OCI-LY1 (cell line): ENCODE results near the gene ELAVL3.

ENCODE experiments used
- H2AFZ ChIP-seq: fragments of 200-600 bp; sonication (generic), shearing (Covaris generic); 2 replicates; pipeline ENCODE4 v1.6.0; 2014; ENCODE audit warnings: antibody characterized with exemption, mild to moderate bottlenecking, low read length
- H3F3A ChIP-seq: fragments of 200-600 bp; sonication (generic), shearing (Covaris generic); 2 replicates; pipeline ENCODE4 v1.6.0; 2014; ENCODE audit warnings: mild to moderate bottlenecking, antibody characterized with exemption, low read length, moderate library complexity; ENCODE audit not compliant: insufficient read depth
- H3K27ac ChIP-seq: fragments of 200-600 bp; sonication (generic); 2 replicates; pipeline ENCODE4 v1.5.1; 2014; ENCODE audit warnings: low read length, mixed run types, mild to moderate bottlenecking, low read depth; ENCODE audit not compliant: poor library complexity, severe bottlenecking
- H3K27me3 ChIP-seq: fragments of 200-600 bp; sonication (generic); 2 replicates; pipeline ENCODE4 v1.6.0; 2014; ENCODE audit warnings: antibody characterized with exemption, mild to moderate bottlenecking, low read length, moderate library complexity; ENCODE audit not compliant: insufficient read depth
- H3K36me3 ChIP-seq: fragments of 200-600 bp; sonication (generic); 2 replicates; pipeline ENCODE4 v1.6.1; 2014; ENCODE audit warnings: mild to moderate bottlenecking, antibody characterized with exemption, low read length, moderate library complexity, mixed read lengths; ENCODE audit not compliant: insufficient read depth
- H3K4me1 ChIP-seq: fragments of 200-600 bp; sonication (generic); 2 replicates; pipeline ENCODE4 v1.5.1; 2014; ENCODE audit warnings: mild to moderate bottlenecking, low read length, moderate library complexity; ENCODE audit not compliant: insufficient read depth, severe bottlenecking
- H3K4me2 ChIP-seq: fragments of 200-600 bp; sonication (generic), shearing (Covaris generic); 2 replicates; pipeline ENCODE4 v1.6.1; 2014; ENCODE audit warnings: low read length
- H3K4me3 ChIP-seq: fragments of 200-600 bp; sonication (generic); 2 replicates; pipeline ENCODE4 v1.5.1; 2014; ENCODE audit warnings: low read length, low read depth, mild to moderate bottlenecking, mixed read lengths; ENCODE audit not compliant: poor library complexity, severe bottlenecking
- H3K79me2 ChIP-seq: fragments of 200-600 bp; shearing (Covaris generic); 2 replicates; pipeline ENCODE4 v1.6.1; 2016; ENCODE audit warnings: mixed run types, low read length, mixed read lengths; ENCODE audit not compliant: insufficient read depth
- H3K9ac ChIP-seq: fragments of 200-600 bp; sonication (generic), shearing (Covaris generic); 2 replicates; pipeline ENCODE4 v1.6.1; 2014; ENCODE audit warnings: mild to moderate bottlenecking, low read length, mixed read lengths
- H3K9me2 ChIP-seq: fragments of 200-600 bp; sonication (generic), shearing (Covaris generic); 2 replicates; pipeline ENCODE4 v1.6.1; 2014; ENCODE audit warnings: low read depth, mild to moderate bottlenecking, low read length, mixed read lengths
- H3K9me3 ChIP-seq: fragments of 200-600 bp; shearing (Covaris generic); 2 replicates; pipeline ENCODE4 v1.6.1; 2014; ENCODE audit warnings: low read length, mixed read lengths
- H4K20me1 ChIP-seq: fragments of 200-600 bp; sonication (generic), shearing (Covaris generic); 2 replicates; pipeline ENCODE4 v1.6.0; 2016; ENCODE audit warnings: mild to moderate bottlenecking, low read length; ENCODE audit not compliant: insufficient read depth
- EZH2 ChIP-seq: fragments of 200-600 bp; sonication (generic), shearing (Covaris generic); IDR thresholded peaks from 2 replicates; pipeline ENCODE4 v1.8.0; 2017; ENCODE audit warnings: borderline replicate concordance, mixed run types, mild to moderate bottlenecking, antibody characterized with exemption, low read length, moderate library complexity, mixed read lengths
- TF ChIP-seq, protein P1 (sequence below): fragments of 200-600 bp; sonication (generic), shearing (Covaris generic); IDR thresholded peaks from 2 replicates; pipeline ENCODE4 v1.5.1; 2017; ENCODE audit warnings: mild to moderate bottlenecking, antibody characterized with exemption, low read length, moderate library complexity, mixed read lengths

ELAVL3 gene

DNA sequence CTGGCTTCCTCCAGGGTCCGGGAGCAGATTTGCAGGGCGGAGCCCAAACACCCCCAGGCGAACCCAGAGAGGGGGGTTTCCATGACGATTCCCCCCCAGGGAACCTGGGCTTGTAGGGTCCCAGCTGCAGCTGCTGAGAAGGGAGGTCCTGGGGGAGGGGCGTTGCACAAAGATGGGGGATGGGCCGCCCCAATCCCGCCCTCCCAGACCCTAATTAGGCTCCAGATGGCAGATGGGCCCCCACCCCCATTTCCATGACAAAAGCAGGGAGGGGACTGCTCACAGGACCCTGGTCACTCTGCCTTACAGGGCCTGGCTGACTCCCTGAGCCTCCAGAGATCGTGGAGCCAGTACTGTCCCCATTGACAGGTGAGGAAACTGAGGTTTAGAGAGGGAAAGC, 15.2 kb downstream of the ELAVL3 start:
- no peak for TF ChIP-seq EZH2
- TF ChIP-seq, protein P1, sequence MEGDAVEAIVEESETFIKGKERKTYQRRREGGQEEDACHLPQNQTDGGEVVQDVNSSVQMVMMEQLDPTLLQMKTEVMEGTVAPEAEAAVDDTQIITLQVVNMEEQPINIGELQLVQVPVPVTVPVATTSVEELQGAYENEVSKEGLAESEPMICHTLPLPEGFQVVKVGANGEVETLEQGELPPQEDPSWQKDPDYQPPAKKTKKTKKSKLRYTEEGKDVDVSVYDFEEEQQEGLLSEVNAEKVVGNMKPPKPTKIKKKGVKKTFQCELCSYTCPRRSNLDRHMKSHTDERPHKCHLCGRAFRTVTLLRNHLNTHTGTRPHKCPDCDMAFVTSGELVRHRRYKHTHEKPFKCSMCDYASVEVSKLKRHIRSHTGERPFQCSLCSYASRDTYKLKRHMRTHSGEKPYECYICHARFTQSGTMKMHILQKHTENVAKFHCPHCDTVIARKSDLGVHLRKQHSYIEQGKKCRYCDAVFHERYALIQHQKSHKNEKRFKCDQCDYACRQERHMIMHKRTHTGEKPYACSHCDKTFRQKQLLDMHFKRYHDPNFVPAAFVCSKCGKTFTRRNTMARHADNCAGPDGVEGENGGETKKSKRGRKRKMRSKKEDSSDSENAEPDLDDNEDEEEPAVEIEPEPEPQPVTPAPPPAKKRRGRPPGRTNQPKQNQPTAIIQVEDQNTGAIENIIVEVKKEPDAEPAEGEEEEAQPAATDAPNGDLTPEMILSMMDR = no peak
- no peak overlapping the region for H3K4me2 ChIP-seq
- H3K4me3 ChIP-seq = no peak overlapping the region
- no peaks in the 10 kb centered on the region for H3K79me2 ChIP-seq
- H3K4me1 ChIP-seq = no peaks in the 10 kb centered on the region
- H3K9me3 ChIP-seq = no peaks in the 10 kb centered on the region
- H3K9ac ChIP-seq = no peak overlapping the region
- 0 out of 2 replicates have a peak, but pooled peaks cover 4% of the 10 kb centered on the region for H3K27me3 ChIP-seq
- H3K27ac ChIP-seq = no peak overlapping the region
- H2AFZ ChIP-seq = no peak overlapping the region
- no peaks in the 10 kb centered on the region for H3F3A ChIP-seq
- H3K36me3 ChIP-seq = no peaks in the 10 kb centered on the region
- no peaks in the 10 kb centered on the region for H3K9me2 ChIP-seq
- H4K20me1 ChIP-seq = no peaks in the 10 kb centered on the region

DNA sequence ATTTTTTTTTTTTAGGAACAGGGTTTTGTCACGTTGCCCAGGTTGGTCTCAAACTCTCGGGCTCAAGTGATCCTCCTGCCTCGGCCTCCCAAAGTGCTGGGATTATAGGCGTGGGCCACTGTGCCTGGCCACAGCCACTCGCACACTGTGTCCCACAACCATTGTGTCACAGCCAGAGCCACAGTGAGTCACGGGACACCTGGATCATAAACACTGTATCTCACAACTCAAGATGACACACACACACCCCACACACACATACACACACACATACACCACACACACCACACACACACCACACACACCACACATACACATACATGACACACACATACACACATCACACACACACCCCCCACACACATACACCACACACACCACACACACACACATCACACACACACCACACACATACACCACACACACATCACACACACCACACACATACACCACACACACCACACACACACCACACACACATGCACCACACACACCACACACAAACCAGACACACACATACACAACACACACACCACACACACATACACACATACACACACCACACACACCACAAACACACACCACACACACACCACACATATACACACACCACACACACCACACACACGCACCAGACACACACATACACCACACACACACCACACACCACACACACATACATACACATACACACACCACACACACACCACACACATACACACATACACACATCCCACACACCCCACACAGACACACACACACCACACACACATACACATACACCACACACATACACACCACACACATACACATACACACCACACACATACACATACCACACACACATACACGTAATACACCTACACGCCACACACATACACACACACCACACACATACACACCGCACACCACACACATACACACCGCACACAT, 16.2 kb downstream of the ELAVL3 start:
- Histone ChIP-seq H2AFZ (no peak overlapping the region), H3K27me3 (0 out of 2 replicates have a peak, but pooled peaks cover 2% of the 10 kb centered on the region), H3K4me3 (no peak overlapping the region), H3K36me3 (no peaks in the 10 kb centered on the region), H3F3A (no peaks in the 10 kb centered on the region), H4K20me1 (no peaks in the 10 kb centered on the region), H3K4me2 (no peak overlapping the region), H3K79me2 (no peaks in the 10 kb centered on the region), H3K9me3 (no peaks in the 10 kb centered on the region), H3K4me1 (no peaks in the 10 kb centered on the region), H3K27ac (no peak overlapping the region), H3K9me2 (no peaks in the 10 kb centered on the region), H3K9ac (no peak overlapping the region)
- TF ChIP-seq, protein P1 = no peak
- TF ChIP-seq EZH2 = no peak

- H3K4me1 ChIP-seq = no peaks in the 10 kb centered on the region
- no peaks in the 10 kb centered on the region for H3F3A ChIP-seq
- no peak for TF ChIP-seq EZH2
- no peaks in the 10 kb centered on the region for H3K36me3 ChIP-seq
- no peak overlapping the region for H3K9ac ChIP-seq
- H3K79me2 ChIP-seq = no peaks in the 10 kb centered on the region
- no peak overlapping the region for H3K4me3 ChIP-seq
- no peaks in the 10 kb centered on the region for H3K9me2 ChIP-seq
- no peak overlapping the region for H2AFZ ChIP-seq
- H4K20me1 ChIP-seq = no peaks in the 10 kb centered on the region
- no peaks in the 10 kb centered on the region for H3K9me3 ChIP-seq
- no peaks in the 10 kb centered on the region for H3K27me3 ChIP-seq
- H3K4me2 ChIP-seq = no peak overlapping the region
- H3K27ac ChIP-seq = no peak overlapping the region
Observed at GRCh38 chr19:11463391-11463790, 17.5 kb downstream of the ELAVL3 start.
